ENCODE data around the gene ERBB4.

GRCh38 chr2:211469664-211470059 is 1068.9 kb downstream of the ERBB4 start:
- TF ChIP-seq, protein P1, sequence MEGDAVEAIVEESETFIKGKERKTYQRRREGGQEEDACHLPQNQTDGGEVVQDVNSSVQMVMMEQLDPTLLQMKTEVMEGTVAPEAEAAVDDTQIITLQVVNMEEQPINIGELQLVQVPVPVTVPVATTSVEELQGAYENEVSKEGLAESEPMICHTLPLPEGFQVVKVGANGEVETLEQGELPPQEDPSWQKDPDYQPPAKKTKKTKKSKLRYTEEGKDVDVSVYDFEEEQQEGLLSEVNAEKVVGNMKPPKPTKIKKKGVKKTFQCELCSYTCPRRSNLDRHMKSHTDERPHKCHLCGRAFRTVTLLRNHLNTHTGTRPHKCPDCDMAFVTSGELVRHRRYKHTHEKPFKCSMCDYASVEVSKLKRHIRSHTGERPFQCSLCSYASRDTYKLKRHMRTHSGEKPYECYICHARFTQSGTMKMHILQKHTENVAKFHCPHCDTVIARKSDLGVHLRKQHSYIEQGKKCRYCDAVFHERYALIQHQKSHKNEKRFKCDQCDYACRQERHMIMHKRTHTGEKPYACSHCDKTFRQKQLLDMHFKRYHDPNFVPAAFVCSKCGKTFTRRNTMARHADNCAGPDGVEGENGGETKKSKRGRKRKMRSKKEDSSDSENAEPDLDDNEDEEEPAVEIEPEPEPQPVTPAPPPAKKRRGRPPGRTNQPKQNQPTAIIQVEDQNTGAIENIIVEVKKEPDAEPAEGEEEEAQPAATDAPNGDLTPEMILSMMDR (IDR thresholded peaks at IDR 0.05), result no peak
- TF ChIP-seq POLR2AphosphoS5 (IDR thresholded peaks at IDR 0.05), result no peak

Data from prostate gland (tissue), 2 donors.